Mesendoderm (in vitro differentiated cells): ENCODE data around the gene ASS1.

Source experiments
- DNase-seq: peaks from one replicate; pipeline ENCODE4 v3.0.0; 2013
- H2AK5ac ChIP-seq: 2 replicates; pipeline ENCODE4 v1.6.1; 2013; ENCODE audit warnings: low read length, inconsistent platforms
- H2BK120ac ChIP-seq: 2 replicates; pipeline ENCODE4 v1.6.1; 2013; ENCODE audit warnings: low read depth, mild to moderate bottlenecking, low read length, moderate library complexity, mixed read lengths
- H2BK15ac ChIP-seq: replicated peaks from 2 replicates; pipeline ENCODE4 v1.6.1; 2013; ENCODE audit warnings: low read depth, mild to moderate bottlenecking, moderate library complexity
- H2BK5ac ChIP-seq: 2 replicates; pipeline ENCODE4 v1.6.1; 2013; ENCODE audit warnings: low read length, inconsistent platforms
- H3K18ac ChIP-seq: 2 replicates; pipeline ENCODE4 v1.6.1; 2013; ENCODE audit warnings: mild to moderate bottlenecking, low read length, mixed read lengths
- H3K23ac ChIP-seq: one replicate; pipeline ENCODE4 v1.6.1; 2013; ENCODE audit warnings: low read length
- H3K27ac ChIP-seq: 2 replicates; pipeline ENCODE4 v1.5.1; 2013; ENCODE audit warnings: low read depth, mild to moderate bottlenecking, inconsistent platforms, low read length, moderate library complexity
- H3K27me3 ChIP-seq: 2 replicates; pipeline ENCODE4 v1.6.1; 2013; ENCODE audit warnings: low read length, control low read depth, mild to moderate bottlenecking, inconsistent platforms; ENCODE audit not compliant: insufficient read depth, poor library complexity
- H3K36me3 ChIP-seq: 2 replicates; pipeline ENCODE4 v1.6.1; 2013; ENCODE audit warnings: low read length, inconsistent platforms; ENCODE audit not compliant: control insufficient read depth, insufficient read depth
- H3K4ac ChIP-seq: one replicate; pipeline ENCODE4 v1.6.1; 2013; ENCODE audit warnings: low read depth, mild to moderate bottlenecking, low read length, moderate library complexity
- H3K4me1 ChIP-seq: 2 replicates; pipeline ENCODE4 v1.6.1; 2013; ENCODE audit warnings: low read depth, low read length, inconsistent platforms; ENCODE audit not compliant: control insufficient read depth
- H3K4me2 ChIP-seq: 2 replicates; pipeline ENCODE4 v1.6.1; 2013; ENCODE audit warnings: low read length
- H3K4me3 ChIP-seq: 2 replicates; pipeline ENCODE4 v1.5.1; 2013; ENCODE audit warnings: mild to moderate bottlenecking, low read length
- H3K56ac ChIP-seq: one replicate; pipeline ENCODE4 v1.6.1; 2013; ENCODE audit warnings: low read length
- H3K79me1 ChIP-seq: 2 replicates; pipeline ENCODE4 v1.6.1; 2013; ENCODE audit warnings: low read length, inconsistent platforms
- H3K79me2 ChIP-seq: 2 replicates; pipeline ENCODE4 v1.6.1; 2013; ENCODE audit warnings: mild to moderate bottlenecking, low read length; ENCODE audit not compliant: control insufficient read depth, insufficient read depth
- H3K9ac ChIP-seq: 2 replicates; pipeline ENCODE4 v1.6.1; 2013; ENCODE audit warnings: low read length, inconsistent platforms
- H4K5ac ChIP-seq: one replicate; pipeline ENCODE4 v1.6.1; 2013; ENCODE audit warnings: low read length
- H4K8ac ChIP-seq: one replicate; pipeline ENCODE4 v1.6.1; 2013; ENCODE audit warnings: low read depth, mild to moderate bottlenecking, control low read depth, low read length, moderate library complexity
- WGBS: extraction: QIAGEN DNeasy Blood & Tissue Kit; methylation state at CpG from one replicate; pipeline ENCODE4 v1.1.7; 2013; ENCODE audit warnings: low lambda C conversion rate, missing lambda C conversion rate; ENCODE audit not compliant: insufficient coverage; ENCODE audit errors: extremely low coverage; 5-methylcytosine and 5-hydroxymethylcytosine counted together

ASS1 gene

GRCh38 chr9:130425741-130426466, 18.9 kb upstream of the ASS1 start:
- H3K23ac ChIP-seq = no peak overlapping the region
- no CpG with 5 or more reads among the region's 21 CpGs for WGBS
- no peak overlapping the region for H3K4me3 ChIP-seq
- no peak overlapping the region for H4K5ac ChIP-seq
- H3K4me2 ChIP-seq = no peak overlapping the region
- no peaks in the 10 kb centered on the region for H3K36me3 ChIP-seq
- H3K27ac ChIP-seq = no peak overlapping the region
- H3K56ac ChIP-seq = no peak overlapping the region
- peaks cover 11% of the 10 kb centered on the region for H3K4me1 ChIP-seq
- H3K18ac ChIP-seq = no peak overlapping the region
- no peak for DNase-seq
- H3K4ac ChIP-seq = no peak overlapping the region
- no peaks in the 10 kb centered on the region for H3K79me2 ChIP-seq
- no peak overlapping the region for H4K8ac ChIP-seq
- H2BK5ac ChIP-seq = no peak overlapping the region
- no peaks in the 10 kb centered on the region for H3K79me1 ChIP-seq
- H2AK5ac ChIP-seq = no peak overlapping the region
- no peaks in the 10 kb centered on the region for H3K27me3 ChIP-seq
- no peak overlapping the region for H3K9ac ChIP-seq
- H2BK15ac ChIP-seq = no peak overlapping the region
- H2BK120ac ChIP-seq = no peak overlapping the region

- no peak for DNase-seq
- H2AK5ac ChIP-seq = no peak overlapping the region
- H3K27me3 ChIP-seq = no peaks in the 10 kb centered on the region
- H3K79me1 ChIP-seq = no peaks in the 10 kb centered on the region
- no peak overlapping the region for H3K4ac ChIP-seq
- no peak overlapping the region for H3K9ac ChIP-seq
- H3K23ac ChIP-seq = no peak overlapping the region
- H3K79me2 ChIP-seq = no peaks in the 10 kb centered on the region
- H3K56ac ChIP-seq = no peak overlapping the region
- H2BK120ac ChIP-seq = no peak overlapping the region
- no peak overlapping the region for H3K18ac ChIP-seq
- no CpG with 5 or more reads among the region's 8 CpGs for WGBS
- no peak overlapping the region for H3K27ac ChIP-seq
- no peak overlapping the region for H3K4me2 ChIP-seq
- H4K8ac ChIP-seq = no peak overlapping the region
- H4K5ac ChIP-seq = no peak overlapping the region
- no peak overlapping the region for H3K4me3 ChIP-seq
- H3K36me3 ChIP-seq = no peaks in the 10 kb centered on the region
- peaks cover 8% of the 10 kb centered on the region for H3K4me1 ChIP-seq
- H2BK15ac ChIP-seq = no peak overlapping the region
- no peak overlapping the region for H2BK5ac ChIP-seq
Measured at GRCh38 chr9:130426467-130426773, 18.3 kb upstream of the ASS1 start.

GRCh38 chr9:130426883-130427282, 17.9 kb upstream of the ASS1 start:
- Histone ChIP-seq H3K4me1 (peaks cover 4% of the 10 kb centered on the region), H3K18ac (no peak overlapping the region), H2AK5ac (no peak overlapping the region), H3K4me2 (no peak overlapping the region), H3K79me1 (no peaks in the 10 kb centered on the region), H4K8ac (no peak overlapping the region), H3K27me3 (no peaks in the 10 kb centered on the region), H3K4me3 (no peak overlapping the region), H2BK15ac (no peak overlapping the region), H3K56ac (peak overlapping the region; percentile 15), H3K23ac (no peak overlapping the region), H3K79me2 (no peaks in the 10 kb centered on the region), H3K9ac (no peak overlapping the region), H3K36me3 (no peaks in the 10 kb centered on the region), H2BK120ac (no peak overlapping the region), H3K27ac (no peak overlapping the region), H4K5ac (no peak overlapping the region), H3K4ac (no peak overlapping the region), H2BK5ac (no peak overlapping the region)
- DNase-seq = no peak
- no CpG with 5 or more reads among the region's 10 CpGs for WGBS

GRCh38 chr9:130427326-130427725, 17.4 kb upstream of the ASS1 start:
- Histone ChIP-seq H3K27me3 (no peaks in the 10 kb centered on the region), H4K5ac (no peak overlapping the region), H3K9ac (no peak overlapping the region), H3K79me1 (no peaks in the 10 kb centered on the region), H3K4me3 (no peak overlapping the region), H2BK15ac (no peak overlapping the region), H2BK120ac (no peak overlapping the region), H3K4me2 (no peak overlapping the region), H3K27ac (no peak overlapping the region), H4K8ac (no peak overlapping the region), H3K4ac (no peak overlapping the region), H2BK5ac (no peak overlapping the region), H3K56ac (peak overlapping the region; percentile 15), H3K4me1 (peaks cover under 1% of the 10 kb centered on the region), H2AK5ac (no peak overlapping the region), H3K18ac (no peak overlapping the region), H3K79me2 (no peaks in the 10 kb centered on the region), H3K23ac (no peak overlapping the region), H3K36me3 (no peaks in the 10 kb centered on the region)
- no peak for DNase-seq
- WGBS = no CpG with 5 or more reads among the region's 12 CpGs

GRCh38 chr9:130428086-130428665, 16.6 kb upstream of the ASS1 start:
- no peak overlapping the region for H2BK5ac ChIP-seq
- no peak overlapping the region for H3K4ac ChIP-seq
- H3K23ac ChIP-seq = no peak overlapping the region
- H4K8ac ChIP-seq = no peak overlapping the region
- H2BK120ac ChIP-seq = no peak overlapping the region
- no peak overlapping the region for H2BK15ac ChIP-seq
- no CpG with 5 or more reads among the region's 20 CpGs for WGBS
- DNase-seq = no peak
- H3K4me1 ChIP-seq = no peaks in the 10 kb centered on the region
- no peak overlapping the region for H3K27ac ChIP-seq
- H3K9ac ChIP-seq = no peak overlapping the region
- no peak overlapping the region for H3K56ac ChIP-seq
- no peak overlapping the region for H2AK5ac ChIP-seq
- no peak overlapping the region for H3K18ac ChIP-seq
- H3K27me3 ChIP-seq = no peaks in the 10 kb centered on the region
- no peaks in the 10 kb centered on the region for H3K79me1 ChIP-seq
- no peak overlapping the region for H3K4me2 ChIP-seq
- H3K4me3 ChIP-seq = no peak overlapping the region
- H4K5ac ChIP-seq = no peak overlapping the region
- H3K79me2 ChIP-seq = no peaks in the 10 kb centered on the region
- no peaks in the 10 kb centered on the region for H3K36me3 ChIP-seq

- no peak for DNase-seq
Measured at GRCh38 chr9:130429381-130429780, 15.4 kb upstream of the ASS1 start.

More at GRCh38 chr9:130429381-130429780, 15.4 kb upstream of the ASS1 start:
- Histone ChIP-seq H2BK120ac (no peak overlapping the region), H3K4ac (no peak overlapping the region), H3K4me3 (no peak overlapping the region), H2AK5ac (no peak overlapping the region), H3K79me1 (no peaks in the 10 kb centered on the region), H3K79me2 (no peaks in the 10 kb centered on the region), H3K27me3 (peaks cover 2% of the 10 kb centered on the region), H3K4me2 (no peak overlapping the region), H3K4me1 (no peaks in the 10 kb centered on the region), H3K56ac (no peak overlapping the region), H4K5ac (no peak overlapping the region), H3K9ac (no peak overlapping the region), H3K27ac (no peak overlapping the region), H3K23ac (no peak overlapping the region), H4K8ac (no peak overlapping the region), H3K18ac (no peak overlapping the region), H3K36me3 (no peaks in the 10 kb centered on the region), H2BK15ac (no peak overlapping the region), H2BK5ac (no peak overlapping the region)
- no CpG with 5 or more reads among the region's 13 CpGs for WGBS
